B cell (primary cell): ENCODE results near the gene PTPN7.

Experiments used
- CTCF ChIP-seq: fragments of 200-600 bp; IDR thresholded peaks from one replicate; pipeline ENCODE4 v1.8.0; 2022; ENCODE audit warnings: antibody characterized with exemption, mild to moderate bottlenecking
- EZH2 ChIP-seq: IDR thresholded peaks from 2 replicates; pipeline ENCODE4 v1.6.1; 2012; ENCODE audit warnings: borderline replicate concordance, low read depth, mild to moderate bottlenecking, moderate library complexity, low read length; ENCODE audit not compliant: insufficient read depth, poor library complexity, severe bottlenecking

DNA sequence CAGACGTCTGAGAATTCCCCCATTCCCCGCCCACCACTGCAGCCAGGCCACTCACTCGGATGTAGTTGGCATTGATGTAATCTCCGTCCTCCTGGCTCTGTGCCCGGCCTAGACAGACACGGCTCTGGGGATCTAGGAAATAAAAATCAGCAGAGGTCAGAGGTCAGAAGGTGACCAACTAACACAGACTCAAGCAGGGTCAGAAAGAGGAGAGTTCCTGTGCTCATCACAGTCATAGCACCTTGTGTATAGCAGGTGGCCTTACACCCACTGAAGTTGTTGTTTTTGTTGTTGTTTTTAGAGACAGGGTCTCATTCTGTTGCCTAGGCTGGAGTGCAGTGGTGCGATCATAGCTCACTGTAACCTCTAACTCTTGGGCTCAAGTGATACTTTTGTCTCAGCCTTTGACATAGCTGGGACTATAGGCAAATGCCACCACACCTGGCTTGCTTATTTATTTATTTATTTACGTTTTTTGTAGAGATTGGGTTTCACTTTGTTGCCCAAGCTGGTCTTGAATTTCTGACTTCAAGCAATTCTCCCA, 4.9 kb downstream of the PTPN7 start:
- no peak for TF ChIP-seq CTCF
- no peak for TF ChIP-seq EZH2
